Activated gamma-delta T cell treated with Interleukin-2 at 50 U/mL for 16 hours (primary cell): ENCODE measurements around the gene MAGEB10.
"Not testable (repeated sequence)": the region's sequence is repeated elsewhere in the genome, so short reads cannot be mapped to it uniquely, and the experiment has no call there.

Source experiments
- DNase-seq: peaks from one replicate; pipeline ENCODE4 v3.0.0-alpha.2; 2020

The MAGEB10 gene, protein sequence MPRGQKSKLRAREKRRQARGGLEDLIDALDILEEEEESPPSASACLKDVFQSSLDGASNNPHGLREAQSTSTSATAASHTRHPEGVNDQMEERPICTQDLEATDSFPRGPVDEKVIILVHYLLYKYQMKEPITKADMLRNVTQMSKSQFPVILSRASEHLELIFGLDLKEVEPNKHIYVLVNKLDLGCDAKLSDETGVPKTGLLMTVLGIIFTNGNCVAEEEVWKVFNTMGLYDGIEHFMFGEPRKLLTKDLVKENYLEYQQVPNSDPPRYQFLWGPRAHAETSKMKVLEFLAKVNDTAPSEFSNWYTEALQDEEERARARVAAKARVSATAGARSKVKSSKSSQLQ

DNA sequence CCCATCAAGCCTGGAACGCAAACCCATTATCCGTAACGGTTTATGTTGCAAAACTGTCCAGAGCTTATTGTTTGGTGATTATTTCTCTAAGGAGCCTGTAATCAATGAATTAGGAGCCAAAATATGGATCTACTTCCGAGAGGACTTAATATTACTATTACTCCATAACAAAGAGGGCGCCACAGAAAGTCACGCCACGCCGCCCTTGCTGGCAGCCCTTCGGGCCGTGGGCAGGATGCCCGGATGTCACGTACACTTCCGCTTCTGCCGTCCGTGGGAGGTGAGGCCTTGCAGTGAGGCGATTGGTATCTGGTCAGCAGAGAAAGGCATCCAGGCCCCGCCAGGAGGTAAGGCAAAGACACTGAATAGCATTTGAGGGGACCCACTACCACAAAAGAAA lies at the start of gene MAGEB10:
Gene MAGEB10 (plus strand): TSS at position 301 of the 400 bp plus-strand sequence. CDS start 13,317 bp downstream, outside the sequence.
- no peak for DNase-seq

DNA sequence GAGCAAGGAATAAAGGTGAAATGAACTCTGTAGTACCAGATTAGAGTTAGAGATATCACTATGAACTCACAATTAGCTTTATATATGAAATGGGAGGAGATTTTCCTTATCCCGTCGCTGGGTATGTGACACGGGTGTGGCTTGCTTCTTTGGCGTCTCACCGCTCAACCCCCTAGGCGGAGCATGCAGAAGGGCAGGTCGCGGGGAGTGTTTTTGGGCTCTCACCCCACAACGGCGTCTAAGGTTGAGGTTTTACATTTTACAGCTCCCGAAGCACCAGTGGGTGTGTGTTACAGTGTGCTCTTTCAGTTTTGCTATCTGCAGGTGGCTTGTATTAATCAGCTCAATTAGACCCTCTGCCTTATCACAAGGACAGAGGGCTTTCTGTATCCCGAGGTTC lies 42.1 kb upstream of the MAGEB10 start:
- no peak for DNase-seq

- no peak for DNase-seq
Measured at GRCh38 chrX:27767387-27767786, 40.4 kb upstream of the MAGEB10 start.

DNA sequence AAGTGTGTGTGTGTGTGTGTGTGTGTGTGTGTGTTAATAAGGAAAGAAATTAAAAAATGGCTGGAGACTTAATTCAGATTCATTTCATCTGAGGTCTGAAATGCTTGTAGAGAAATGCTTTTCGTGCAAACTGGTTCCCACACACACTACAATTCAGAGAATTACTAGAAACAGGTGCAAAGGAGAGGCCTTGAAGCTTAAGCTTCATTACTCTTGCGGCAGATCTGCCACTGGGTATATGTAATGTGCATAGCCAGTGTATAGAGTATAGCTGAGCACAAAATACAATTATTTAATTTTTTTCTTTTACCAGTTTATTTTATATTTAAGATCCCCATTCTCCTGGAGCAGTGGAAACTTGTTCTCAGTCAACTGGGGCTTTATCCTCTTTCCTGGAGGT lies 31.8 kb upstream of the MAGEB10 start:
- DNase-seq = no peak

DNA sequence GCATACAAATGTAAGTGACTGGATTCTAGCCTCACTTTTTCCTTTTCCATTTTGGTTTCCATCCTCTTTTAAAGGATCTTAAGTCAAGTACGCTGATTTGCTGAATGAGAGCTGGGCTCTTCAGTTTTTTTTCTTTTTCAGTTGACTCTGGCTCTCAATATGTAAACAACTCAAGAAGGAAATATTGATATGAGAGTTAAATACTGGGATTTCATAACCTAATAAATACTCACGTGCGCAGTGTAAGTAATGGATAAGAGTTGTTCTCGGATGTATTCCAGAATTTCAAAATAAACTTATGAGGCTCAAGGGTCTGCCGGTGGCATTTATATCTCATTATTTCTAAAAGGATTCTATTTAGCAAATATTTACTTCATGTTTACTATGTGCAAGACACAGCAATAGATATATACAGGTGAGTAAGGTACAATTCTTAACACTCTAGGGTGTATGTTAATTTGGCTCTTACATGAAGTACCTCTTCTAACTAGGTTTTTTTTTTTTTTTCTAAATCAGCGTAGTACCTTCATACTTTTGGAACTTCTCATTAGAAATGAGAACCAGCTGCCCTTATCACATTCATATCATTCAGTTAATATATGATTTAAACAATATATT lies 11.0 kb upstream of the MAGEB10 start:
- DNase-seq = no peak

- DNase-seq = no peak
Measured at GRCh38 chrX:27797575-27797974, 10.2 kb upstream of the MAGEB10 start.

DNA sequence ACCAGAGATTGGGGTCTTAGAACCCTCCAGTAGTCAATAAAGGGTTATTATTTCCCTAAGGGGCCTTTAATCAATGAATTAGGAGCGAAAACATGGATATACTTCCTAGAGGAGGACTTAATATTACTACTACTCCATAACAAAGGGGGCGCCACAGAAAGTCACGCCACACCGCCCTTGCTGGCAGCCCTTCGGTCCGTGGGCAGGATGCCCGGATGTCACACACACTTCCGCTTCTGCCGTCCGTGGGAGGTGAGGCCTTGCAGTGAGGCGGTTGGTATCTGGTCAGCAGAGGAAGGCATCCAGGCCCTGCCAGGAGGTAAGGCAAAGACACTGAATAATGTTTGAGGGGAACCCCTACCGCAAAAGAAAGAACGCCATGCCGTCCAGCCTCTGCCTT lies 436 bp downstream of the MAGEB10 start:
- no peak for DNase-seq

DNA sequence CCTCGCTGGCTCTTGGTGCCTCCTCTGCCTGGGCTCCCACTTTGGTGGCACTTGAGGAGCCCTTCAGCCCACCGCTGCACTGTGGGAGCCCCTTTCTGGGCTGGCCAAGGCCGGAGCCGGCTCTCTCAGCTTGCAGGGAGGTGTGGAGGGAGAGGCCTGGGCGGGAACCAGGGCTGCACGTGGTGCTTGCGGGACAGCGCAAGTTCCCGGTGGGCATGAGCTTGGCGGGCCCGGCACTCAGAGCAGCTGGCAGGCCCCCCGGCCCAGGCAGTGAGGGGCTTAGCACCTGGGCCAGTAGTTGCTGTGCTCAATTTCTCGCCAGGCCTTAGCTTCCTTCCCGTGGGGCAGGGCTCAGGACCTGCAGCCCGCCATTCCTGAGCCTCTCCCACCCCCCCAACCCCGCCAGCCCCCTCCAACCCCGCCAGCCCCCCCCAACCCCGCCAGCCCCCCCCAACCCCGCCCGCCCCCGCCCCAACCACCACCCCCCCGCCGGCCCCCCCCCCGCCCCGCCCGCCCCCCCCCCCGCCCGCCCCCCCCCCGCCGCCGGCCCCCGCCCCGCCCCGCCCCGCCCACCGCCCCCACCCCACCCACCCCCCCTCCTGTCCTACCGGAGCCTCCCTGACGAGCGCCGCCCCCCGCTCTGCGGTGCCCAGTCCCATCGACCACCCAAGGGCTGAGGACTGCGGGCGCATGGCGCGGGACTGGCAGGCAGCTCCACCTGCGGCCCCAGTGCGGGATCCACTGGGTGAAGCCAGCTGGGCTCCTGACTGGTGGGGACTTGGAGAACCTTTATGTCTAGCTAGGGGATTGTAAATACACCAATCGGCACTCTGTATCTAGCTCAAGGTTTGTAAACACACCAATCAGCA lies 1.4 kb downstream of the MAGEB10 start:
- not testable (repeated sequence) for DNase-seq

- DNase-seq = no peak
Measured at GRCh38 chrX:27815209-27815608, 7.4 kb downstream of the MAGEB10 start.

- DNase-seq = no peak
Measured at GRCh38 chrX:27823812-27824211, 16.0 kb downstream of the MAGEB10 start.

DNA sequence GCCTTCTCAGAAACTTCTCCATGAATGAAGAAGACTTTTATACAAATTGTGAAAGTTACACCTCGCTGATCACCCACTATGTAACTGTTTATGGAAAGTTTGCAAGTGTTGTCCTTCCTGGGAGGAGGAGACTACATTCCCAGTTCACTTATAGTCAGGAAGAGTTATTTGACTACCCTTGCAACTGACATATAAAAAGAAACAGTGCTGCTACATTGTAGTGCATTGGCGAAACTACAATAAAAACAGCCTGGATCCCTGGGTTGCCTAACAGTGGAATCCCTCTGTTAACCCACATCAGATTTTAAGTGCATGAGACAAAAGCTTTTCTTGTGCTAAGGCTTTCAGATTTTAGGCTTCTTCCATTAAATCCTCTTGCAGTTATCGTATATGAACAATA lies 30.4 kb downstream of the MAGEB10 start:
- no peak for DNase-seq

GRCh38 chrX:27840881-27841280 lies 33.1 kb downstream of the MAGEB10 start:
- DNase-seq = no peak

GRCh38 chrX:27842859-27843258 lies 35.1 kb downstream of the MAGEB10 start:
- DNase-seq = no peak

GRCh38 chrX:27860337-27860736 lies 52.5 kb downstream of the MAGEB10 start:
- no peak for DNase-seq

- no peak for DNase-seq
Measured at GRCh38 chrX:27863809-27864208, 56.0 kb downstream of the MAGEB10 start.
